GM21526 (cell line): ENCODE results near the gene GNG7.
"Not testable (repeated sequence)": the region's sequence is repeated elsewhere in the genome, so short reads cannot be mapped to it uniquely, and the experiment has no call there.

Experiments
- ATAC-seq: cut with Tn5 transposase; IDR thresholded peaks from one replicate; pipeline ENCODE4 v1.9.1; 2021; ENCODE audit warnings: moderate library complexity; ENCODE audit not compliant: unreplicated experiment, low FRiP score

GNG7 gene

GRCh38 chr19:2558543-2558942 lies 144.0 kb downstream of the GNG7 start:
- ATAC-seq, result no peak

GRCh38 chr19:2558131-2558530 lies 144.4 kb downstream of the GNG7 start:
- not testable (repeated sequence) for ATAC-seq

GRCh38 chr19:2557093-2557440 lies 145.4 kb downstream of the GNG7 start:
- ATAC-seq, result no peak

- ATAC-seq, result no peak
Measured at GRCh38 chr19:2556221-2557092, 146.0 kb downstream of the GNG7 start.

GRCh38 chr19:2555422-2556220 lies 146.9 kb downstream of the GNG7 start:
- ATAC-seq, result no peak

- ATAC-seq, result no peak
Measured at GRCh38 chr19:2554856-2555255, 147.6 kb downstream of the GNG7 start.

GRCh38 chr19:2553510-2553909 lies 149.0 kb downstream of the GNG7 start:
- no peak for ATAC-seq

GRCh38 chr19:2552859-2553258 lies 149.6 kb downstream of the GNG7 start:
- peak; percentile 38 for ATAC-seq

- no peak for ATAC-seq
Measured at GRCh38 chr19:2551864-2552185, 150.7 kb downstream of the GNG7 start.

GRCh38 chr19:2551172-2551863 lies 151.2 kb downstream of the GNG7 start:
- ATAC-seq, result no peak

- ATAC-seq, result no peak
Measured at GRCh38 chr19:2550431-2551171, 151.9 kb downstream of the GNG7 start.

- no peak for ATAC-seq
Measured at GRCh38 chr19:2549701-2550191, 152.7 kb downstream of the GNG7 start.

- no peak for ATAC-seq
Measured at GRCh38 chr19:2548966-2549365, 153.5 kb downstream of the GNG7 start.

- no peak for ATAC-seq
Measured at GRCh38 chr19:2547721-2548120, 154.8 kb downstream of the GNG7 start.

GRCh38 chr19:2547033-2547680 lies 155.3 kb downstream of the GNG7 start:
- ATAC-seq, result no peak

GRCh38 chr19:2546128-2547032 lies 156.1 kb downstream of the GNG7 start:
- no peak for ATAC-seq

- not testable (repeated sequence) for ATAC-seq
Measured at GRCh38 chr19:2545416-2546127, 156.9 kb downstream of the GNG7 start.
